Suprapubic skin (tissue), 4 donors: ENCODE data around the gene ACVR2A. TPM values are rescaled to one million over a fixed set of nuclear protein-coding genes. Genes with fewer than 3 reads are reported as not detected.

ENCODE experiments used
- DNase-seq, 2 donors: peaks; one replicate each; pipeline ENCODE4 v3.0.0-alpha.2; 2019; ENCODE audit warnings: low spot score in 2 of 2
- H3K27ac ChIP-seq: fragments of 200-600 bp; sonication (generic); one replicate; pipeline ENCODE4 v1.5.1; 2019
- H3K27me3 ChIP-seq: fragments of 200-600 bp; sonication (generic); one replicate; pipeline ENCODE4 v1.5.1; 2019
- H3K36me3 ChIP-seq: fragments of 200-600 bp; sonication (generic); one replicate; pipeline ENCODE4 v1.5.1; 2019
- H3K4me1 ChIP-seq: fragments of 200-600 bp; sonication (generic); one replicate; pipeline ENCODE4 v1.5.1; 2019
- H3K4me3 ChIP-seq: fragments of 200-600 bp; sonication (generic); one replicate; pipeline ENCODE4 v1.5.1; 2019; ENCODE audit warnings: mild to moderate bottlenecking
- H3K9me3 ChIP-seq: fragments of 200-600 bp; sonication (generic); one replicate; pipeline ENCODE4 v1.5.1; 2019
- CTCF ChIP-seq, 2 donors: fragments of 200-600 bp in 1 of 2; fragments of 450-650 bp in 1 of 2; sonication (generic) in 1 of 2; IDR thresholded peaks; one replicate each; pipeline ENCODE4 v1.5.1; 2016 to 2019; ENCODE audit warnings: antibody characterized with exemption in 2 of 2, mild to moderate bottlenecking in 1 of 2, moderate library complexity in 1 of 2
- EP300 ChIP-seq: sonication (generic); formaldehyde crosslinking; IDR thresholded peaks from one replicate; pipeline ENCODE4 v1.6.1; 2017; ENCODE audit warnings: antibody characterized with exemption
- POLR2A ChIP-seq, 2 donors: fragments of 450-650 bp; IDR thresholded peaks; one replicate each; pipeline ENCODE4 v1.6.1; 2017; ENCODE audit warnings: antibody characterized with exemption in 2 of 2, mild to moderate bottlenecking in 2 of 2, moderate library complexity in 2 of 2
- POLR2AphosphoS5 ChIP-seq, 3 donors: sonication (generic); formaldehyde crosslinking; IDR thresholded peaks; one replicate each; pipeline ENCODE4 v1.6.1; 2017; ENCODE audit warnings: antibody characterized with exemption in 3 of 3
- WGBS: methylation state at CpG from one replicate; pipeline ENCODE4 v1.1.5; 2018; 5-methylcytosine and 5-hydroxymethylcytosine counted together
- total RNA-seq, 4 donors: library from RNA; depleted of rRNA; stranded (reverse); fragments of >200 nt; gene quantifications; one replicate each; pipeline ENCODE4 v1.1.0, GENCODE V29; 2016

The ACVR2A gene
- total RNA-seq, 4 donors from 2014 or later, result 38.7 to 123 (median 45.0) TPM

GRCh38 chr2:147904051-147904450 lies 59.2 kb downstream of the ACVR2A start:
- Histone ChIP-seq H3K4me3 (no peak overlapping the region), H3K4me1 (peaks cover 17% of the 10 kb centered on the region), H3K36me3 (peaks cover 12% of the 10 kb centered on the region), H3K27me3 (no peaks in the 10 kb centered on the region), H3K9me3 (no peaks in the 10 kb centered on the region), H3K27ac (peak overlapping the region; percentile 41)
- 73% methylated on average over 4 of the region's 4 CpGs for WGBS
- DNase-seq, result no peak
- TF ChIP-seq CTCF (IDR thresholded peaks at IDR 0.05), result no peak
- TF ChIP-seq POLR2AphosphoS5 (IDR thresholded peaks at IDR 0.05), result no peak
- no peak for TF ChIP-seq EP300
- TF ChIP-seq POLR2A (IDR thresholded peaks at IDR 0.05), result no peak

GRCh38 chr2:147909178-147909577 lies 64.3 kb downstream of the ACVR2A start:
- Histone ChIP-seq H3K4me1 (peaks cover 25% of the 10 kb centered on the region), H3K27me3 (no peaks in the 10 kb centered on the region), H3K9me3 (no peaks in the 10 kb centered on the region), H3K27ac (no peak overlapping the region), H3K4me3 (no peak overlapping the region), H3K36me3 (peaks cover 5% of the 10 kb centered on the region)
- 91% methylated on average over 2 of the region's 2 CpGs for WGBS
- DNase-seq, result no peak
- TF ChIP-seq POLR2AphosphoS5 (IDR thresholded peaks at IDR 0.05), result no peak
- no peak for TF ChIP-seq EP300
- no peak for TF ChIP-seq POLR2A (IDR thresholded peaks at IDR 0.05)
- no peak for TF ChIP-seq CTCF (IDR thresholded peaks at IDR 0.05)

- no peak for DNase-seq
- WGBS, result 1% methylated on average over 2 of the region's 2 CpGs
- no peaks in the 10 kb centered on the region for H3K27me3 ChIP-seq
Measured at GRCh38 chr2:147910990-147911473, 66.2 kb downstream of the ACVR2A start.

GRCh38 chr2:147913701-147914480 lies 69.1 kb downstream of the ACVR2A start:
- no peak overlapping the region for H3K27ac ChIP-seq
- peaks cover 17% of the 10 kb centered on the region for H3K4me1 ChIP-seq
- H3K27me3 ChIP-seq, result no peaks in the 10 kb centered on the region
- no peak for DNase-seq
- 29% methylated on average over 3 of the region's 3 CpGs for WGBS
- H3K9me3 ChIP-seq, result no peaks in the 10 kb centered on the region
- H3K4me3 ChIP-seq, result no peak overlapping the region
- H3K36me3 ChIP-seq, result peaks cover 16% of the 10 kb centered on the region
- TF ChIP-seq CTCF (IDR thresholded peaks at IDR 0.05) (no peak), POLR2AphosphoS5 (IDR thresholded peaks at IDR 0.05) (no peak), EP300 (no peak), POLR2A (IDR thresholded peaks at IDR 0.05) (no peak)

More at GRCh38 chr2:147910990-147911473, 66.2 kb downstream of the ACVR2A start:
- TF ChIP-seq CTCF (IDR thresholded peaks at IDR 0.05) (peak; percentile 60 to 61), POLR2A (IDR thresholded peaks at IDR 0.05) (no peak)
- H3K9me3 ChIP-seq, result no peaks in the 10 kb centered on the region
- H3K36me3 ChIP-seq, result peaks cover 5% of the 10 kb centered on the region
- peaks cover 20% of the 10 kb centered on the region for H3K4me1 ChIP-seq
- H3K4me3 ChIP-seq, result no peak overlapping the region
- no peak overlapping the region for H3K27ac ChIP-seq

GRCh38 chr2:147916067-147916466 lies 71.2 kb downstream of the ACVR2A start:
- 88% methylated on average over 2 of the region's 2 CpGs for WGBS
- peaks cover 11% of the 10 kb centered on the region for H3K4me1 ChIP-seq

More at GRCh38 chr2:147916067-147916466, 71.2 kb downstream of the ACVR2A start:
- no peak for DNase-seq
- Histone ChIP-seq H3K27me3 (no peaks in the 10 kb centered on the region), H3K4me3 (no peak overlapping the region), H3K27ac (no peak overlapping the region), H3K9me3 (no peaks in the 10 kb centered on the region), H3K36me3 (peaks cover 26% of the 10 kb centered on the region)
- TF ChIP-seq POLR2AphosphoS5 (IDR thresholded peaks at IDR 0.05) (no peak), CTCF (IDR thresholded peaks at IDR 0.05) (no peak), EP300 (no peak), POLR2A (IDR thresholded peaks at IDR 0.05) (no peak)
